Fibroblast of lung (primary cell): ENCODE results near the gene TMEM163. TPM values are rescaled to one million over a fixed set of nuclear protein-coding genes. Genes with fewer than 3 reads are reported as not detected.

ENCODE experiments used
- DNase-seq, 2 donors: peaks; one replicate each; pipeline versions ENCODE4 v3.0.0 to v3.0.0-alpha.2; 2010; ENCODE audit warnings: low read depth in 2 of 2
- H2AFZ ChIP-seq: 2 replicates; pipeline ENCODE4 v1.5.1; 2012; ENCODE audit warnings: low read length, control low read depth, inconsistent platforms
- H3K27ac ChIP-seq: 2 replicates; pipeline ENCODE4 v1.5.1; 2011; ENCODE audit warnings: low read length, control low read depth; ENCODE audit not compliant: insufficient read depth
- H3K27me3 ChIP-seq: 2 replicates; pipeline ENCODE4 v1.5.1; 2011; ENCODE audit warnings: mild to moderate bottlenecking, low read length; ENCODE audit not compliant: control insufficient read depth, insufficient read depth
- H3K36me3 ChIP-seq: 2 replicates; pipeline ENCODE4 v1.5.1; 2011; ENCODE audit warnings: low read length; ENCODE audit not compliant: control insufficient read depth, insufficient read depth
- H3K4me1 ChIP-seq: 2 replicates; pipeline ENCODE4 v1.5.1; 2011; ENCODE audit warnings: low read length; ENCODE audit not compliant: control insufficient read depth, insufficient read depth; ENCODE audit errors: extremely low read depth
- H3K4me2 ChIP-seq: 2 replicates; pipeline ENCODE4 v1.5.1; 2011; ENCODE audit warnings: low read length, control low read depth; ENCODE audit not compliant: insufficient read depth; ENCODE audit errors: extremely low read depth
- H3K4me3 ChIP-seq, 4 experiments: fragments of 200-600 bp in 1 of 4; sonication (generic) in 1 of 4; replicated peaks in 1 of 4; 2 replicates each; pipeline ENCODE4 v1.5.1; 2011 to 2016; ENCODE audit warnings: low read length in 4 of 4, low read depth in 3 of 4, mild to moderate bottlenecking in 3 of 4, control low read depth in 2 of 4, inconsistent platforms in 1 of 4, mixed read lengths in 1 of 4; ENCODE audit not compliant: insufficient read depth in 1 of 4; ENCODE audit errors: control extremely low read depth in 1 of 4
- H3K79me2 ChIP-seq: 2 replicates; pipeline ENCODE4 v1.5.1; 2012; ENCODE audit warnings: mild to moderate bottlenecking, low read length, inconsistent platforms; ENCODE audit not compliant: control insufficient read depth, insufficient read depth
- H3K9ac ChIP-seq: 2 replicates; pipeline ENCODE4 v1.5.1; 2011; ENCODE audit warnings: mild to moderate bottlenecking, low read length, control low read depth; ENCODE audit not compliant: insufficient read depth
- H3K9me3 ChIP-seq: 2 replicates; pipeline ENCODE4 v1.5.1; 2012; ENCODE audit warnings: low read depth, low read length; ENCODE audit not compliant: control insufficient read depth, insufficient read depth
- H4K20me1 ChIP-seq: 2 replicates; pipeline ENCODE4 v1.5.1; 2011; ENCODE audit warnings: low read length; ENCODE audit not compliant: control insufficient read depth, insufficient read depth; ENCODE audit errors: extremely low read depth
- CTCF ChIP-seq, 2 donors: IDR thresholded peaks in 1 of 2; conservative IDR thresholded peaks in 1 of 2; 1 replicate in 1 of 2; 2 replicates in 1 of 2; pipeline ENCODE4 v1.5.1; 2011 to 2012; ENCODE audit warnings: low read length in 2 of 2, control low read depth in 1 of 2, inconsistent platforms in 1 of 2, low read depth in 1 of 2, mild to moderate bottlenecking in 1 of 2
- EZH2 ChIP-seq: IDR thresholded peaks from 2 replicates; pipeline ENCODE4 v1.5.1; 2012; ENCODE audit warnings: low read length, control low read depth, mild to moderate bottlenecking; ENCODE audit errors: missing control alignments
- polyA plus RNA-seq, 2 donors: library from polyadenylated mRNA; depleted of rRNA in 1 of 2; stranded (reverse) in 1 of 2; unstranded in 1 of 2; fragments of >200 nt; gene quantifications; 2 replicates each; pipeline ENCODE4 v1.2.1, GENCODE V29; 2011 to 2012; ENCODE audit warnings: missing spikeins in 1 of 2
- total RNA-seq: library from RNA; depleted of rRNA; stranded (reverse); fragments of >200 nt; gene quantifications from 2 replicates; pipeline ENCODE4 v1.2.1, GENCODE V29; 2014

Gene TMEM163
- total and polyA plus RNA-seq, 2 donors (not counting 1 experiment from before 2014, with no cell fraction given), result under 0.01 to 0.03 TPM

- no peak for DNase-seq
- Histone ChIP-seq H3K27me3 (no peaks in the 10 kb centered on the region), H3K36me3 (no peaks in the 10 kb centered on the region), H2AFZ (no peak overlapping the region), H3K9me3 (no peaks in the 10 kb centered on the region), H3K4me2 (no peak overlapping the region), H3K4me3 (no peak overlapping the region), H3K4me1 (no peaks in the 10 kb centered on the region), H4K20me1 (no peaks in the 10 kb centered on the region), H3K9ac (no peak overlapping the region), H3K27ac (no peak overlapping the region), H3K79me2 (no peaks in the 10 kb centered on the region)
- TF ChIP-seq CTCF (conservative IDR thresholded peaks at IDR 0.05 in 1 of 2, IDR thresholded peaks at IDR 0.05 in 1 of 2; ENCODE audit: low read depth in 1 of 2, low read length in 2 of 2), result no peak
- no peak for TF ChIP-seq EZH2
These were observed 32.8 kb downstream of the TMEM163 start for GRCh38 chr2:134685967-134686366.

GRCh38 chr2:134683561-134684112 is 35.2 kb downstream of the TMEM163 start:
- Histone ChIP-seq H3K27me3 (no peaks in the 10 kb centered on the region), H3K27ac (no peak overlapping the region)

GRCh38 chr2:134682726-134683125 is 36.1 kb downstream of the TMEM163 start:
- H4K20me1 ChIP-seq, result no peaks in the 10 kb centered on the region
- no peaks in the 10 kb centered on the region for H3K4me1 ChIP-seq
- no peak overlapping the region for H3K27ac ChIP-seq
- no peak overlapping the region for H3K9ac ChIP-seq
- no peaks in the 10 kb centered on the region for H3K36me3 ChIP-seq
- no peak overlapping the region for H3K4me2 ChIP-seq
- H3K9me3 ChIP-seq, result no peaks in the 10 kb centered on the region
- DNase-seq, result peak in 1 of 2 donors; percentile 32
- no peak overlapping the region for H3K4me3 ChIP-seq
- no peak for TF ChIP-seq EZH2
- TF ChIP-seq CTCF (conservative IDR thresholded peaks at IDR 0.05 in 1 of 2, IDR thresholded peaks at IDR 0.05 in 1 of 2; ENCODE audit: low read depth in 1 of 2, low read length in 2 of 2), result no peak
- H3K79me2 ChIP-seq, result no peaks in the 10 kb centered on the region
- H2AFZ ChIP-seq, result no peak overlapping the region
- H3K27me3 ChIP-seq, result no peaks in the 10 kb centered on the region

More at GRCh38 chr2:134683561-134684112, 35.2 kb downstream of the TMEM163 start:
- Histone ChIP-seq H3K4me2 (no peak overlapping the region), H3K4me3 (no peak overlapping the region), H2AFZ (no peak overlapping the region), H3K79me2 (no peaks in the 10 kb centered on the region), H3K9ac (no peak overlapping the region), H3K9me3 (no peaks in the 10 kb centered on the region), H3K4me1 (no peaks in the 10 kb centered on the region), H3K36me3 (no peaks in the 10 kb centered on the region), H4K20me1 (no peaks in the 10 kb centered on the region)
- DNase-seq, result peak in 1 of 2 donors; percentile 29
- no peak for TF ChIP-seq EZH2
- TF ChIP-seq CTCF (conservative IDR thresholded peaks at IDR 0.05 in 1 of 2, IDR thresholded peaks at IDR 0.05 in 1 of 2; ENCODE audit: low read depth in 1 of 2, low read length in 2 of 2), result no peak
